ENCODE data around the gene LOC101059915.
"Not testable (repeated sequence)": the region's sequence is repeated elsewhere in the genome, so short reads cannot be mapped to it uniquely, and the experiment has no call there.

Gene LOC101059915

GRCh38 chrX:71664202-71664601 lies 3.1 kb upstream of the LOC101059915 start:
- not testable (repeated sequence) for H3K4me1 ChIP-seq (ENCODE audit: insufficient read depth, low read length, severe bottlenecking); H3F3A ChIP-seq (ENCODE audit: insufficient read depth, low read length); H3K9ac ChIP-seq (ENCODE audit: low read length); H3K27ac ChIP-seq (ENCODE audit: low read depth, low read length, poor library complexity, severe bottlenecking); H2AFZ ChIP-seq (ENCODE audit: low read length); H3K36me3 ChIP-seq (ENCODE audit: insufficient read depth, low read length); H3K4me2 ChIP-seq (ENCODE audit: low read length); H3K27me3 ChIP-seq (ENCODE audit: insufficient read depth, low read length); H4K20me1 ChIP-seq (ENCODE audit: insufficient read depth, low read length); H3K4me3 ChIP-seq (ENCODE audit: low read depth, low read length, poor library complexity, severe bottlenecking); H3K9me2 ChIP-seq (ENCODE audit: low read depth, low read length); H3K9me3 ChIP-seq (ENCODE audit: low read length); H3K79me2 ChIP-seq (ENCODE audit: insufficient read depth, low read length)
- peak; percentile 51 for TF ChIP-seq CTCF (IDR thresholded peaks at IDR 0.05; ENCODE audit: low read length)

GRCh38 chrX:71664889-71665491 lies 2.4 kb upstream of the LOC101059915 start:
- Histone ChIP-seq H3K27me3 (ENCODE audit: insufficient read depth, low read length) (no peaks in the 10 kb centered on the region), H3K4me1 (ENCODE audit: insufficient read depth, low read length, severe bottlenecking) (no peaks in the 10 kb centered on the region), H3K79me2 (ENCODE audit: insufficient read depth, low read length) (no peaks in the 10 kb centered on the region), H3K4me3 (ENCODE audit: low read depth, low read length, poor library complexity, severe bottlenecking) (no peak overlapping the region), H3F3A (ENCODE audit: insufficient read depth, low read length) (no peaks in the 10 kb centered on the region), H2AFZ (ENCODE audit: low read length) (no peak overlapping the region), H3K9ac (ENCODE audit: low read length) (no peak overlapping the region), H4K20me1 (ENCODE audit: insufficient read depth, low read length) (no peaks in the 10 kb centered on the region), H3K36me3 (ENCODE audit: insufficient read depth, low read length) (no peaks in the 10 kb centered on the region), H3K9me3 (ENCODE audit: low read length) (no peaks in the 10 kb centered on the region), H3K4me2 (ENCODE audit: low read length) (no peak overlapping the region), H3K27ac (ENCODE audit: low read depth, low read length, poor library complexity, severe bottlenecking) (no peak overlapping the region), H3K9me2 (ENCODE audit: low read depth, low read length) (no peaks in the 10 kb centered on the region)
- no peak for TF ChIP-seq CTCF (IDR thresholded peaks at IDR 0.05; ENCODE audit: low read length)
- TF ChIP-seq EZH2 (IDR thresholded peaks at IDR 0.05; ENCODE audit: borderline replicate concordance, low read length), result no peak

- Histone ChIP-seq H2AFZ (ENCODE audit: low read length) (no peak overlapping the region), H3K9me3 (ENCODE audit: low read length) (no peaks in the 10 kb centered on the region), H3K79me2 (ENCODE audit: insufficient read depth, low read length) (no peaks in the 10 kb centered on the region), H3K27me3 (ENCODE audit: insufficient read depth, low read length) (no peaks in the 10 kb centered on the region), H3K9me2 (ENCODE audit: low read depth, low read length) (no peaks in the 10 kb centered on the region), H3K9ac (ENCODE audit: low read length) (no peak overlapping the region), H3K4me2 (ENCODE audit: low read length) (no peak overlapping the region), H3K4me1 (ENCODE audit: insufficient read depth, low read length, severe bottlenecking) (no peaks in the 10 kb centered on the region), H4K20me1 (ENCODE audit: insufficient read depth, low read length) (no peaks in the 10 kb centered on the region), H3K36me3 (ENCODE audit: insufficient read depth, low read length) (no peaks in the 10 kb centered on the region), H3K27ac (ENCODE audit: low read depth, low read length, poor library complexity, severe bottlenecking) (no peak overlapping the region), H3K4me3 (ENCODE audit: low read depth, low read length, poor library complexity, severe bottlenecking) (no peak overlapping the region), H3F3A (ENCODE audit: insufficient read depth, low read length) (no peaks in the 10 kb centered on the region)
- TF ChIP-seq EZH2 (IDR thresholded peaks at IDR 0.05; ENCODE audit: borderline replicate concordance, low read length) (no peak), CTCF (IDR thresholded peaks at IDR 0.05; ENCODE audit: low read length) (no peak)
Measured at GRCh38 chrX:71665747-71666146, 1.6 kb upstream of the LOC101059915 start.

Data from OCI-LY1 (cell line).